NCI-H1417 (cell line): ENCODE data around the gene CRTAC1.

Experiments
- DNase-seq, 3 experiments: peaks; one replicate each; lab custom pipeline; 2025; lab: John Stamatoyannopoulos, UW

CRTAC1 gene, protein sequence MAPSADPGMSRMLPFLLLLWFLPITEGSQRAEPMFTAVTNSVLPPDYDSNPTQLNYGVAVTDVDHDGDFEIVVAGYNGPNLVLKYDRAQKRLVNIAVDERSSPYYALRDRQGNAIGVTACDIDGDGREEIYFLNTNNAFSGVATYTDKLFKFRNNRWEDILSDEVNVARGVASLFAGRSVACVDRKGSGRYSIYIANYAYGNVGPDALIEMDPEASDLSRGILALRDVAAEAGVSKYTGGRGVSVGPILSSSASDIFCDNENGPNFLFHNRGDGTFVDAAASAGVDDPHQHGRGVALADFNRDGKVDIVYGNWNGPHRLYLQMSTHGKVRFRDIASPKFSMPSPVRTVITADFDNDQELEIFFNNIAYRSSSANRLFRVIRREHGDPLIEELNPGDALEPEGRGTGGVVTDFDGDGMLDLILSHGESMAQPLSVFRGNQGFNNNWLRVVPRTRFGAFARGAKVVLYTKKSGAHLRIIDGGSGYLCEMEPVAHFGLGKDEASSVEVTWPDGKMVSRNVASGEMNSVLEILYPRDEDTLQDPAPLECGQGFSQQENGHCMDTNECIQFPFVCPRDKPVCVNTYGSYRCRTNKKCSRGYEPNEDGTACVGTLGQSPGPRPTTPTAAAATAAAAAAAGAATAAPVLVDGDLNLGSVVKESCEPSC

DNA sequence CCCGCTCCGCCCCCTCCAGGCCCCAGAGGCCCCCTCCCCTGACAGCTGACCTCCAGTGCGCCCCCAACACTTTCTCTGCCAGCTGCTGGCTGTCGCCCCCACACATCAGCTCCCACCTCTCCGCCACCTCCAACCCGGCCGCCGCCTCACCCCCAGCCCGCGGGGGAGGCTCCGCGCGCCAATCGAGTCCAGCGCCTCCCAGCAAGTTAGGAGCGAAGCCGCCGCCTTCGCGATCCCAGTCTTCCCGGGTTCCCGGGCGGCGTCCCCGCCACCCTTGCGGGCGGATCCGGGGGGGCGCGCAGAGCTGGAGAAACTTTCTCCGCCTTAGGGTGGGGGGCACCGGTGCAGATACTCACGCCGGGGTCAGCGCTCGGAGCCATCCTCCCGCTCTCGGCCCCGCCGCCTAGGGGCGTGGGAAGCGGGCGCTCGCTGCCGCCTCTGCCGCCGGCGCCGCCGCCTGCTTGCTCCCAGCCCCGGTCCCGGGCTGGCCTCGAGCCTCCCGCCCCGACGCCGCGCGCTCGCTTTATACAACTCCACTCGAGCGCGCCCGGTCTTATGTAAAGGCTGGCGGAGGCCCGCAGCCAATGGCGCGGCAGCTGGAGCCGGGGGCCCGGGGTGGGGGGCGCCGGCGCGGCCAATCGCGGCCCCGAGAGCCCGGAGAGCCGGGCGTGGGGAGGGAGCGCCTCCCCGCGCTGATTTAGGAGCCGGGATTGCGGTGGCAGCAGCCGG, at the start of gene CRTAC1:
Gene CRTAC1 (minus strand): TSS at position 529 of the 729 bp plus-strand sequence. CDS start 149 bp downstream, at position 380.
- peak; percentile 61 to 81 (median 71) for DNase-seq

DNA sequence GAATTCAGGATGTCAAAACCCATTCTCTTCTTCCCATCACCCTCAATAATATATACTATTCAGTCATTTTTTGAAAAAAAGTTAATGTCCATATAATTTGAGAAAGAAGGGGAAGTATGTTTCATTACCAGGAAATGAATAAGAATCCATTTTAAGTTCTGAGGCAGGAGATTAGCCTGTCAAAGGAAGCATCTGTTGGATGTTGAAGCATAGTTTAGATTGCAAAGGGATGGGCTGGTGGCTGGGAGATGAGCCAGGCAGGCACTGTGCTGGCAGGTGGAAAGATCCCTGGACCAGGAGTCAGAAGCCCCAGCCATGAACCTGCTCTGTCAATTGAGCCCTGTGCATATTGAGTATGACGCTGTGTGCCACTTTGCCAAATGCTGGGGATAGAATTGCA, 48.4 kb upstream of the CRTAC1 start:
- no peak for DNase-seq

DNA sequence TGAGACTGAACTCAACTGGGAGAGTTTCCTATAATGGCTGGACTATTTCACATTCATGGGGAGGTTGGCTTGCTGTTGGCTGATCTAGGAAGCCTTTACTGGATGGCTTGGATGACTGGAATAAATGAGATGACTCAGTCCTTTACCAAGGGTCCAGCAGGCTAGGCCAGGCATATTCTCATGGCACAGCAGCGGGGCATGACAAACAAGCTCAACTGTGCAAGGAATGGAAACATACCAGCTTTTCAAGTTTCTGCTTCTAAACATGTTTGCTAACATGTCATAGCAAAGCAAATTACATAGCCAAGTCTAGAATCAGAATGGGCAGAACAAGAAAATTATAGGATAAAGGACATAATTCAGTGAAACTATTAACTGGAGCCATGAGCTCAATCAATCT, 46.8 kb upstream of the CRTAC1 start:
- DNase-seq, result no peak

DNA sequence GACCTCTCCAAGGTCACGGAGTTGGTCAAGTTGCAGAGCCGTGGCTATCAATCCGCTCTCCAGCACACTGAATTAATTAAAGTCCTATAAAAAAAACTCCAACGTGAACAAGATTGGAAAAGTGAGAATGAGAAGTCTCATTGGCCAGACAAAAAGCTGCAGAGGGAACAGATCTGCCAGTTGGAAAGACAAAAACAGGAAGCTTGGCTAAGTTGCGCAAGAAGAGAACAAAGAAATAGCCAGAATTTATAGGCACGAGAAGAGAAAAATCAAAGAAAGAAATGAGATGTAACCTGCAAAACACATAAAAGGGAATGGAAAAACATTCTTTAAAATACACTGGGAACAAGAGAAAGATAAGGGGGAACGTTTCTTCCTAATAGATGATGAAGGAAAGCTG, 45.7 kb upstream of the CRTAC1 start:
- DNase-seq, result no peak

DNA sequence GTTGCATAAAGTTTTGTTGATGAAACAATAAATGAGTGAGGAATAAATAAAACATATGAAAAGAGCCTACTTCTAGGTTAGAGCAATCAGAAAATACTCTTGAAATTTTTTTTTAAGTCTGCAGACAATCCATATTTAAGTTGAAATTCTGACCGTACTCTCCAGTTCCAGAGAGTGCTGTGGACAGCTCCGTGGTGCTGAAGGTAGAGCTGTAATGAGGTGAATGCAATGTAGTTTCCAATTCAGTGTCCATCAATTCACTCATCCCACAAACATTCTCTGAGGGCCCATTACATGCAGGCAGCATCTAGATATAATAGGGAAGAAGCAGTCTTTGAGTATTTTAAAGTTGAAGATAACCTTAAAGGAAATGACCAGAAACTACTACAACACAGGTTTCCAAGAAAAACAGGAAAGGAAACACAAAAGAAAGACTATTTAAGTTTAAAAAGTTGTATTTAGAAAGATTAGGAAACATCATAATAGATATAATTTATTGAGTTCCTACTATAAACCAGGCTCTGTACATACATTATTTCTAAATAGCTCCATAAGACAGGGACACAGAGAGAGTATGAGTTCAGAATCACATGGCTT, 44.0 kb upstream of the CRTAC1 start:
- no peak for DNase-seq

DNA sequence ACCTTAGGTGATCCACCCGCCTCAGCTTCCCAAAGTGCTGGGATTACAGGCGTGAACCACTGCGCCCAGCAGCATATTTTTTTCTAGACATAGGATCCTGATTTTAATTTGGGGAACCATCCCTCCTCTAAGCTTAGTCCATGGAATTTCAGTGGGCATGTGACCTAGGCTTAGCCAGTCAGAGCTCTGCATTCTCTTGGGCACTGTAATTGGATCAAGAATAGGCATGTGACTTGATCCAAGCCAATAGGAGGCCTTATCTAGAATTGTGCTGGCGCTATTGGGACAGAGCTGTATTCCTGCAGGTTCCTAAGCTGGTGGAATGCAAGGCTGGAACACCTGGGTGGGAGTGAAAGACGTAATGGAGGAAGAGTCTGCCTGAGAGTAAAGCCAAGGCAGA, 36.7 kb upstream of the CRTAC1 start:
- DNase-seq, result no peak

DNA sequence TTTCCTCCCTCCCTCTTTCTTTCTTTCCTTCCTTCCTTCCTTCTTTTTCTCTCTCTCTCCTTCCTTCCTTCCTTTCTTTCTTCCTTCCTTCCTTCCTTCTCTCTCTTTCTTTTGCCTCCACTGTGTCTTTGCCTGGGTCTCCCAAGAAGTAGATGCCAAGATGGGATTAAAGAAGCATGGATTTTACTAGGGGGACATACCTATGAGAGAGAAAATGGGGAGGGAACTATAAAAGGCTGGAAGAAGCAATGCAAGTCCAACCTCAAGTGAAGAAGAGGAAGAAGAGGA, 33.3 kb upstream of the CRTAC1 start:
- DNase-seq, result no peak

DNA sequence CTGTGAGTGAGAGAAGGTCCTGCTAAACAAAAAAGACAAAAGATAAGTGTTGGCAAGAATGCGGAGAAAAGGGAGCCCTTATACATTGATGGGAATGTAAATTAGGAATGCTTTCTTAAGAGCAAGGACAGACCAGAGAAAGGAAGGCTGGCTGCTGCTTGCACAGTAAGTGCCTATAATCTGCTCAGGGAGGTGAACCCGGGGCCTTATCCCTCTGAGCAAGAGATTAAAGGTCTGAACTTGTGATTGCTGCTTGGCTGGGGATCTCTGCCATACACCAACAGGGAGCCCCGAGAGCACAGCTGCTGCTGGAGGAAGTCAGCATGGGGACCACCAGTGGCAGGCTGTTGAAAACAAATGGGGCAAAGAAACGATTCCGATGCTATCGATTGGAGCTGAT, 32.0 kb upstream of the CRTAC1 start:
- DNase-seq, result no peak

DNA sequence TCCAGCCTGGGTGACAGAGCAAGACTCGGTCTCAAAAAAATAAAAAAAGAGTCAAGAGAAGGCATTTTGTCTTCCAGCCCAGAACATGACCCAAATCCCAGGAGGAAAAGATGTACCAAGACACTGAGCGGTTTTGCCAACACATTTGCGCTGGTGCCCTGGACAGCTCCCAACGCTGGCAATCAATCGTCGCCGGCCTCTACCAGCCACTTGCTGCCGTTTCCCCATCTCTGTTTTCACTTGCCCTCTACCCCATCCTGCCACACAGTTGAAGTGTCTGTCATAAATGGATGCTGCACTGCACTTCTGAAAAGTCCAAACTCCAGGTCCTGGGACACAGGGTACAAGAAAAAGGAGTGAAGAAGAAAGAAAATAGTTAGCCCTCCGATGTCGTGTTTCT, 29.7 kb upstream of the CRTAC1 start:
- no peak for DNase-seq

DNA sequence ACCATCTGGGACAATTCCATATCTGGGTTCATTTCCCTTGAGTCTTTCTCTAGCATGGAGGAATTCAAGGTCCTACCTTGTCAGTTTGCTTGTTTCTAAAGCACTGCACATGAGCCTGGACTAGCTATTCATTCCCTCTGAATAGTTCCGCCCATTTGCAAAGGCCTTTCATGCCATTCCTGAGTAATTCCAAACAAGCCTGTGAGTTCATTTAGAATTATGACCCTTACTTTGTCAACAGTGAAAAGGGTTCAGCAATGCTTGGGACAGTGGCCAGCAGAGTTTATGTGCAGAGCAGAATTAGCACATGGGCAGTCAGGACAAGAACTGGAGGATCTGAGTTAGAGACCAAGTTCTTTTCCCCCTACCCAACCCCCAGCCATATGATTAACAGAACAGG, 27.9 kb upstream of the CRTAC1 start:
- DNase-seq, result no peak

DNA sequence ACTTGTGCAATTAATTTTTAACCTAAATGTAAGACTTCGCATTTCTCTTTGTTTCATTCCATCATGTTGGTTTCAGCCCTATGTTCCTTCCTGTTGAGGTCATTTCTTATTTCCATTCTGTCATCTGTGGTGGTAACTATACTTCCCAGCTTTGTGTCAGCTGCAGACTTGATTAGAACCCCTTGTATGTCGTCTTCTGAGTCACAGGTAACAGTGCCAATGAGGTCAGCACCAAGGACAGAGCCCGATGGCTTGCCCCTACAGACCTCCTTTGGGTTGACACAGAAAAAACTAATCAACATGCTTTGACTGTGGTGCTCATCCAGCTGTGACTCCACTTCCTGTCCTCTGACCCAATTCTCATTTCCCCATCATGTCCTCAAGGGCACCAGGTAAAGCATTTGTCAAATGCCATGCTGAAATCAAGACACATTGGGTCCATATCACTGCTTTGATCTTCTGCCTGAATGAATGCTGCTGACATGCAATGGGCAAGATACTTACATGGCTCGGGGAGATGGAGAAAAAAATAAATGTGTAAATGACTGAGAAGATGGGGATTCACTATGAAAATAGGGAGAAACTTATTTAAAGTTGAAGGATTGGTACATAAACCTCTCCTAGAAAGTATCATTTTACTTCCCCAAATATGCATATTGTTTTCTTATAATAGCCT, 25.6 kb upstream of the CRTAC1 start:
- DNase-seq, result no peak

DNA sequence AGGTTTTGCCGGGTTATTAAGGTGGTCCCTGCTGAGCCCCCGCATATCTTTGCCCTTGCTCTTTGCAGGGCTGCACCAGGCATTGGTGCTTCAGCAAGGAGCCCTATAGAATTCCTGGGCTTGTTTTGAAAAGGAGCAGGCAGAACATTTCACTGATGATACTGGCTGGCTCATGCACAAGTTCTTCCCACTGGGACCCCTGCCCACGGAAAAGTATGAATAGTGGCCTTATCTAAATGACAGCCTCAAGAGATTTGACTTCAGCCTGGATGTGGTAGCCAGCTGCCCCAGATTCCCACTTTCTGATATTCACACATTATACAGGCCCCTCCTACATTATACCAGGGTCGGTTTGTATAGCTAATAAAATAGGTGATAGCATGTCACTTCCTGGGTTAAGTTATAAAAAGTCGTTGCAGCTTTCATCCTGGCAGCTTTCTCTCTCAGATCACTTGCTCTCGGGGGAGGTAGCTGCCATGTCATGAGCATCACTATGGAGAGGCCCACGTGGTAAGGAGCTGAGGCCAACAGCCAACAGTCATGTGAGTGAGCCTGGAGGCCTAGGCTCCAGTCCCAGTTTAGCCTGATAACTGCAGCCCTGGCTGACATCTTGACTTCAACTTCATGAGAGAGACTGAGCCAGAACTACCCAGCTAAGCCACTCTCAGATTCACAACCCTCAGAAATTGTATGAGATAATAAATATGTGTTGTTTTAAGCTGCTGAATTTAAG, 16.8 kb upstream of the CRTAC1 start:
- DNase-seq, result no peak

DNA sequence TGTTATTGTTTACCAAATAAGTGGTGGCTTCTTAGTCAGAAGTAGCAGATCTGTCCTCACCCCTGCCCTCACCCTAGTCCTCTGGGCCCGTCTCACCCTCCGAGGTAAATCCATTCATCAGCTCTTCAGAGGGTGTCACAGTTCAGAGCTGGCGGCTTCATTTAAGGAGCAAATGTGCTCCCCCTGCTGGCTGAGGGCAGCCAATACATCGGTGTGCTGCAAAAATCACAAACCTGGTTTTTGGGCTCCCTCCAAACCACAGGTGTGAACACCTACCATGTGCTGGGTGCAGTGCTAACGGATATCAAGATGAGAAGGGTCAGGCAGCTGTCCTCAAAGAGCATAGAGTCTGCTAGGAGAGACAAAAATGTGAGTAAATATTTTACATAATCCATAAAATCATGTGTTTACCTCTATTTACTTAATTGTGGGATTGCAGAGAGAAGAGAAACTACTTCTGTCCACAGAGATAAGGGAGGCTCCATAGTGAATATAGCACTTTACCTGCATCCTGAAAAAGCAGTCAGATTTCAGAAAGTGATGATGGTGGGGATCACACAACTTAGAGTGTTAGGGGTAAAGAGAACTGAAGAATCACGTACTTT, 15.5 kb upstream of the CRTAC1 start:
- DNase-seq, result peak; percentile 57 to 80 (median 71)

DNA sequence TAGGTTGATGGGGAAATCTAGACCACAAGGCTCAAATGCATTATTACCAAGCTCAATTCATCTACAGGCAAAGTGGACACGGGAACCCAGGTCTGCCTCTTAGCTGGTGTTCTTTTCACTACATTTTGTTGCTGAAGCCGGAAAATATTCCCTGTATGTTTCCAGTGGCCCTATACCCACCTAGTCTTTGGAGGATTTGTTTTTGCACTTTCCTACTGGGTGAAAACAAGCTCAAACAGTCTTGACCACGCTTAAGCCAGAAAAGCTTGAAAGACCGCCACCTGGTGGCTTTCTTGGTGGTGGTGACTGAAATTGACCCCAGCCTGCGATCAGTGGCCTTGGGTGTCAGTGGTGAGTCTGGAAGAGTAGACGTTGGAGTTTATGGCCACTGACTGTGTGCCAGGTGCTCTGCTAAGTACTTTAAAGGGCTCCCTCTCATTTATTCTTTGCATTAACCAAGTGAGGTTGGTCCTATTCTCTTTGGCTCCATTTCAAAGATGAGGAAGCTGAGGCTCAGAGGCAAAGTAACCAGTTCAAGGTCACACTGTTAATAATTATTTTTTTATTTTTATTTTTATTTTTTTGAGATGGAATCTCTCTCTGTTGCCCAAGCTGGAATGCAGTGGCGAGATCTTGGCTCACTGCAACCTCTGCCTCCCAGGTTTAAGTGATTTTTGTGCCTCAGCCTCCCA, 11.1 kb upstream of the CRTAC1 start:
- DNase-seq, result peak; percentile 48 to 78 (median 49)

DNA sequence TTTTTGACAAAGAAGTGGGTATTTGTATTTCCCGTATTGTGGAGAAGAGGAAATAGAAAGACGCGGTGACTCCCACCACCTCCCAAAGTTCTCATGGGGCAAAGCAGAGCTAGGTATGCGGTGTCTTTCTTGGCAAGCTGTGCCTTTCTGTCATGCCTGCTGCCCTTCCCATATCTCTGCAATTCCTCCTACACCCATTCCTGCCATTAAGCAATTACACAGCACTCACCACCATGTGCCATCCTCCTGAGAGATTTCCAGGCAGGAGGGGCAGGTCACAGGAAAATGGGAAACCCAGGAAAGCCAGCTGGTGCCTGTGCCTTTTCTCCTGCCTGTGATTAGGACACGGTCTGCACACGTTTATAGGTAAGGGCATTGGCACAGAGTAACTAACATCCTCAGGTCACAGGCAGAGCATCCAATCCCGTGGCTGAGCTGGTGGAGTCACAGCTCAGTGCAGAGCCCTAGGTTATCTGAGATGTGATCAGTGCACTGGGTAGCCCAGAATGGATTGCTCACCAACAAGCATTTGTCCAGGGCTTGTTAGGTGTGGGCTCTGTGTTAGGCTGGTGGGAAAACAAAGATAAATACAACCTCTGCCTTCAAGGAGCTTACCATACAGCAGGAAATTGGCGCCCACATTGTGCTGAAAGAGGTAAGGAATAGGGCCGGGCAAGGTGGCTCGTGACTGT, 9.4 kb upstream of the CRTAC1 start:
- DNase-seq, result peak in 2 of 3 experiments; percentile 12 to 52

DNA sequence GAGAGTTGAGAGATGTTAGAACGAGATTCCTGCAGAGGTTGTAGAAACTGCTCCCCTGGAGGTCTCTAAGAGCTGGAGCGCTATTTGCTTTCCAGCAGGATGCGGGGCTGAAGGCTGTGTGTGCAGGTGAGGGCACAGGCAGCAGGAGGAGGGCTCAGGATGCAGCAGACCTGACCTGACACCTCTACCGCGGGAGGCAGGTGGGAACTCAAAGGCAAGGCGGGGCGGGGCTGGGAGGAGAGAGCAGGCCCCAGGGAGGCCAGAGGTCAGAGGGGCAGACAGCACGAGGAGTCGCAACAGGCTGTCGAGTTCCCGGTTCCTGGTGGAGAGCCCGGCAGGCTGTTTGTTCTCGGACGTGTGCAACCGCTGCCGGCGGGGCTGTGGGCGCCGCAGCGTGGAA, 7.9 kb upstream of the CRTAC1 start:
- DNase-seq, result peak; percentile 2 to 68 (median 50)

DNA sequence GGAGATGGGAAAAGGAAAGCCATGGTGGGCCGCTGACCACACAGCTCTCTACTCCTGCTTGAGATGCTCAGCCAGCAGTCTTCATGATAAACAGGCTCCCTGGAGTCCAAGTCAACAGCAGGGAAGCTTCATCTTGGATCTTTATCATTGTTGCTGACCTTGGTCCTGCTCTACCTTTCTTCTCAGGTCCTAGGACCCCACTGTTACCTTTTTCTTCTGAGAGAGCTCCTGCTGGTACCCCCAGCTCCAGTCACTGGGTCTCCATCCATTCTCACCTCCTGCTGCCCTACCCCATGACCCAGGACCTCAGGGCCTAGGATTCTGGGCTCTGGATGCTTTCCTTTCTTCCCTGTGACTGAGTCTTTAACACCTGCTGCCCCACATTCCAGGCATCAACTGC, 5.2 kb upstream of the CRTAC1 start:
- no peak for DNase-seq

DNA sequence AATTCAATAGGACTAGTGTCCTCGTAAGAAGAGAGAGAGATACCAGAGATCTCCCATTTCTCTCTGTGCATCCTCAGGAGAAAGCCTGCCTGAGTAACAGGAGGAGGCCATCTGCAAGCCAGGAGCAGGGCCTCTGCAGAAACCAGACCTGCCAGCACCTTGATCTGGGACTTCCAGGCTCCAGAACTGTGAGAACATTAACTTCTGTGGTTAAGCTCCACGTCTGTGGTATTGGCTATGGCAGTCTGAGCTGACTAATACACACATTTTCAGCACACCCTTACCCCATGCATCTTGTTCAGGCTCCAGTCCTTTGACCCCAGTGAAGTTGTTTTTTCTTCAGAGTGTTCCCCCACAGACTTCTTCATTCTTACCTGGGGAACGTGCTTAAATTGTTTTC, 3.1 kb upstream of the CRTAC1 start:
- DNase-seq, result no peak

DNA sequence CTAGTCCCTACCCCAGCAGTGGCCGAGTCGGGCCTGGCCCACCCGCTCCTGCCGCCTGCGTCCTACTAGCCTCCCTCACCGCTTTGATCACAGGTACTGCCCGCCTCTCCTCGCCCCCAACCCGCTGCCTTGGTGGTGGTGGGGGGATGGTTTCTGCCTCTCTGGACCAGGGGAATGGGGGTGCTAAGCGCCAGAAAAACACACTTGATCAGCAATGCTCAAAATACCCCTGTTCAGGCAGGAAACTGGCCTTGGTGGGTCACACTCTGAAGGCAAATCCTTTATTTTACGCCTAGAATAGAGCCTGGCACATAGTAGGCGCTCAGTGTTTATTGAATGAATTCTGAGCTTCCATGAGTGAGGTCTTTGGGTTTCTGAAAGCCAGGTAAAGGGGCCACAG, 1.0 kb upstream of the CRTAC1 start:
- no peak for DNase-seq

DNA sequence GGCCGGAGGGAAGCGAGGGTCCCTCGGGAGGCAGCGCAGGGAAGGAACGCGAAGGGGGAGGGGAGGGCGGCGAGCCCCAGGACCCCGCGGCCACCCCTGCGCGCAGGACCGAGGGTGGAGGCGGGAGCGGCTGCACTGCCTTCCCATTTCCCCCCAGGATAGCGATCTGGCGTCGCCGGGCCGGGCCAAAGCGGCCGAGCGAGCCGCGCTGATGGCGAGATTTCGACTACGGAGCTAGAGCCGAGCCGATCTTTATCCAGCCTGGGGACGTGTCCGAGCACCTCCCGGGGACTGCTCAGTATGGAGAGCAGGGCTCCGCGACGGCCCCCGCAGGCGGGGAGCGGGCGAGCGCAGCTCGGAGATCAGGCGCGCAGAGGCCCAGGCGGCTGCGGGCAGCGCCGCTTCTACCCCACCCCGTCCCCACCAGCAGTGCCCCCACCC, 590 bp upstream of the CRTAC1 start:
- DNase-seq, result no peak
